DOHH2 (cell line): Measurements from ENCODE around the gene GFI1B.
"Not testable (repeated sequence)": the region's sequence is repeated elsewhere in the genome, so short reads cannot be mapped to it uniquely, and the experiment has no call there.

Experiments
- H3F3A ChIP-seq: fragments of 200-600 bp; sonication (generic), shearing (Covaris generic); 2 replicates; pipeline ENCODE4 v1.6.0; 2016; ENCODE audit warnings: antibody characterized with exemption, mild to moderate bottlenecking; ENCODE audit not compliant: control insufficient read depth, insufficient read depth
- H3K27ac ChIP-seq: fragments of 200-600 bp; sonication (generic); 2 replicates; pipeline ENCODE4 v1.5.1; 2014; ENCODE audit warnings: low read depth, mild to moderate bottlenecking, low read length, moderate library complexity
- H3K27me3 ChIP-seq: fragments of 200-600 bp; sonication (generic); 2 replicates; pipeline ENCODE4 v1.6.1; 2014; ENCODE audit warnings: mild to moderate bottlenecking, low read length, mixed read lengths; ENCODE audit not compliant: control insufficient read depth
- H3K36me3 ChIP-seq: fragments of 200-600 bp; sonication (generic); 2 replicates; pipeline ENCODE4 v1.6.1; 2014; ENCODE audit warnings: mild to moderate bottlenecking, low read length, moderate library complexity, mixed read lengths; ENCODE audit not compliant: control insufficient read depth
- H3K4me1 ChIP-seq: fragments of 200-600 bp; sonication (generic); 2 replicates; pipeline ENCODE4 v1.6.1; 2014; ENCODE audit warnings: mild to moderate bottlenecking, low read length, mixed read lengths; ENCODE audit not compliant: control insufficient read depth
- H3K4me2 ChIP-seq: fragments of 200-600 bp; sonication (generic); 2 replicates; pipeline ENCODE4 v1.6.0; 2014; ENCODE audit warnings: mild to moderate bottlenecking, low read length, moderate library complexity
- H3K4me3 ChIP-seq: fragments of 200-600 bp; sonication (generic); 2 replicates; pipeline ENCODE4 v1.5.1; 2014; ENCODE audit warnings: mild to moderate bottlenecking, low read length, mixed read lengths
- H3K79me2 ChIP-seq: fragments of 200-600 bp; sonication (generic); 2 replicates; pipeline ENCODE4 v1.6.1; 2014; ENCODE audit warnings: mild to moderate bottlenecking, low read length, mixed read lengths; ENCODE audit not compliant: control insufficient read depth
- H3K9me2 ChIP-seq: fragments of 200-600 bp; sonication (generic); replicated peaks from 2 replicates; pipeline ENCODE4 v1.6.1; 2014; ENCODE audit warnings: mild to moderate bottlenecking, low read length, mixed read lengths; ENCODE audit not compliant: control insufficient read depth
- H3K9me3 ChIP-seq: fragments of 200-600 bp; sonication (generic); 2 replicates; pipeline ENCODE4 v1.6.1; 2014; ENCODE audit warnings: antibody characterized with exemption, low read length, mixed read lengths; ENCODE audit not compliant: control insufficient read depth, insufficient read depth
- H4K20me1 ChIP-seq: fragments of 200-600 bp; sonication (generic); 2 replicates; pipeline ENCODE4 v1.6.0; 2014; ENCODE audit warnings: low read depth, mild to moderate bottlenecking, antibody characterized with exemption, low read length, moderate library complexity; ENCODE audit not compliant: control insufficient read depth, insufficient read depth
- EZH2phosphoT487 ChIP-seq: fragments of 200-600 bp; sonication (generic); IDR thresholded peaks from 2 replicates; pipeline ENCODE4 v1.6.1; 2017; ENCODE audit warnings: borderline replicate concordance, mild to moderate bottlenecking, antibody characterized with exemption, low read length, moderate library complexity, mixed read lengths
- TF ChIP-seq, protein P1 (sequence below): fragments of 200-600 bp; sonication (generic); IDR thresholded peaks from one replicate; pipeline ENCODE4 v1.5.1; 2014; ENCODE audit warnings: antibody characterized with exemption, mild to moderate bottlenecking, low read depth, low read length; ENCODE audit not compliant: poor library complexity, severe bottlenecking

The GFI1B gene

DNA sequence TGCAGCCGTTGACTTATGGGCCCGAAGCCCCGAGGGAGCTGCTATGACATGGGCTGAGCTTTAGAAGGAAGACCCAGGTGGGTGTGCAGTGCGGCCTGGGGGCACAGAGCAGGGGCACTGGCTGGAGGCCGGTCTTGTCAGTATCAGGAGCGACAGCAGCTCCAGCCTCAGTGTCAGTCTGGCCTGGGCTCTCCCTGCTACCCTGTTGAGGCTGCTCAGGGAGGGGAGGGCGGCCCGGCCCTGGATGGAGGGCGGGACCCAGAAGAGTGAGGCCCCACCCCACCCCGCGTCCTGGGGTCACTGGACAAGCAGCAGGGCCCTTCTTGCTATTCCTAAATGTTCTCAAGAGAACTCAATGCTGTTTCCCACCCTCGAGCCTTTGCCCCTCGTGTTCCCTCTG is 18.0 kb downstream of the GFI1B start:
- TF ChIP-seq, protein P1, sequence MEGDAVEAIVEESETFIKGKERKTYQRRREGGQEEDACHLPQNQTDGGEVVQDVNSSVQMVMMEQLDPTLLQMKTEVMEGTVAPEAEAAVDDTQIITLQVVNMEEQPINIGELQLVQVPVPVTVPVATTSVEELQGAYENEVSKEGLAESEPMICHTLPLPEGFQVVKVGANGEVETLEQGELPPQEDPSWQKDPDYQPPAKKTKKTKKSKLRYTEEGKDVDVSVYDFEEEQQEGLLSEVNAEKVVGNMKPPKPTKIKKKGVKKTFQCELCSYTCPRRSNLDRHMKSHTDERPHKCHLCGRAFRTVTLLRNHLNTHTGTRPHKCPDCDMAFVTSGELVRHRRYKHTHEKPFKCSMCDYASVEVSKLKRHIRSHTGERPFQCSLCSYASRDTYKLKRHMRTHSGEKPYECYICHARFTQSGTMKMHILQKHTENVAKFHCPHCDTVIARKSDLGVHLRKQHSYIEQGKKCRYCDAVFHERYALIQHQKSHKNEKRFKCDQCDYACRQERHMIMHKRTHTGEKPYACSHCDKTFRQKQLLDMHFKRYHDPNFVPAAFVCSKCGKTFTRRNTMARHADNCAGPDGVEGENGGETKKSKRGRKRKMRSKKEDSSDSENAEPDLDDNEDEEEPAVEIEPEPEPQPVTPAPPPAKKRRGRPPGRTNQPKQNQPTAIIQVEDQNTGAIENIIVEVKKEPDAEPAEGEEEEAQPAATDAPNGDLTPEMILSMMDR: no peak
- no peak for TF ChIP-seq EZH2phosphoT487
- no peaks in the 10 kb centered on the region for H3K9me3 ChIP-seq
- H3K27me3 ChIP-seq: peaks cover 25% of the 10 kb centered on the region
- H3K27ac ChIP-seq: no peak overlapping the region
- no peaks in the 10 kb centered on the region for H3K79me2 ChIP-seq
- no peaks in the 10 kb centered on the region for H3F3A ChIP-seq
- no peaks in the 10 kb centered on the region for H3K36me3 ChIP-seq
- H3K4me1 ChIP-seq: peaks cover 30% of the 10 kb centered on the region
- H3K9me2 ChIP-seq: no peaks in the 10 kb centered on the region
- no peak overlapping the region for H3K4me3 ChIP-seq
- H3K4me2 ChIP-seq: no peak overlapping the region
- no peaks in the 10 kb centered on the region for H4K20me1 ChIP-seq

DNA sequence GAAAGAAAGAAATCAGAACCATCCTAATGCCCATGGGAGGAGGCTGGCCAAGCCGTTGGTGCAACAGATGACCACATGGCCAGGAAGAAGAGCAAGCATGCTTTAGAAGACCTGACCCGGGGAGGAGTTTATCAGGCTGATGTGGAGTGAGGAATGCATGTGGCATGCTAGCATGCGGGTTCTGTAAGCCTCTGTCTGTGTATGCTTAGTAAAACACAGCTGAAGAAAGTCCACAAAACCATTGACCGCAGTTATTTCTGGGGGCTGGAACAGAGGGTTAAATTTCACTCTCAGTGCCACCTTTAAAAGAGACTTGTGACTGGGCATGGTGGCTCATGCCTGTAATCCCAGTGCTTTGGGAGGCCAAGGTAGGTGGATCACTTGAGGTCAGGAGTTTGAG is 19.1 kb downstream of the GFI1B start:
- H3K4me1 ChIP-seq: peaks cover 19% of the 10 kb centered on the region
- H3K9me2 ChIP-seq: no peaks in the 10 kb centered on the region
- H3K79me2 ChIP-seq: no peaks in the 10 kb centered on the region
- no peaks in the 10 kb centered on the region for H3F3A ChIP-seq
- H3K27ac ChIP-seq: no peak overlapping the region
- no peaks in the 10 kb centered on the region for H4K20me1 ChIP-seq
- no peak overlapping the region for H3K4me2 ChIP-seq
- no peaks in the 10 kb centered on the region for H3K36me3 ChIP-seq
- H3K27me3 ChIP-seq: peaks cover 32% of the 10 kb centered on the region
- no peak for TF ChIP-seq EZH2phosphoT487
- TF ChIP-seq, protein P1: no peak
- no peaks in the 10 kb centered on the region for H3K9me3 ChIP-seq
- H3K4me3 ChIP-seq: no peak overlapping the region

DNA sequence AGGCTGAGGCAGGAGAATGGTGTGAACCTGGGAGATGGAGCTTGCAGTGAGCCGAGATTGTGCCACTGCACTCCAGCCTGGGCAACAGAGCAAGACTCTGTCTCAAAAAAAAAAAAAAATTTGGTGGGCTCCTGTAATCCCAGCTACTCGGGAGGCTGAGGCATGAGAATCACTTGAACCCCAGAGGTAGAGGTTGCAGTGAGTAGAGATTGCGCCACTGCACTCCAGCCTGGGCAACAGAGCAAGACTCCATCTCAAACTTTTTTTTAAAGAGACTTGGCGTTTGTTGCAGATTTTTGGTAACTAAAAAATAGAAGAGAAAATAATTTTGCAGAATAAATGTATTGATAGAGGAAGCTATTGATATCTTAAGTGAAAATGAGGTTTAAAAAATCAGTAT is 19.7 kb downstream of the GFI1B start:
- not testable (repeated sequence) for H3K9me2 ChIP-seq, H3F3A ChIP-seq, H3K4me3 ChIP-seq, H3K36me3 ChIP-seq, H3K27ac ChIP-seq, H3K9me3 ChIP-seq, H3K4me2 ChIP-seq, H3K79me2 ChIP-seq, H4K20me1 ChIP-seq
- Histone ChIP-seq H3K27me3 (peaks cover 38% of the 10 kb centered on the region), H3K4me1 (peaks cover 18% of the 10 kb centered on the region)

DNA sequence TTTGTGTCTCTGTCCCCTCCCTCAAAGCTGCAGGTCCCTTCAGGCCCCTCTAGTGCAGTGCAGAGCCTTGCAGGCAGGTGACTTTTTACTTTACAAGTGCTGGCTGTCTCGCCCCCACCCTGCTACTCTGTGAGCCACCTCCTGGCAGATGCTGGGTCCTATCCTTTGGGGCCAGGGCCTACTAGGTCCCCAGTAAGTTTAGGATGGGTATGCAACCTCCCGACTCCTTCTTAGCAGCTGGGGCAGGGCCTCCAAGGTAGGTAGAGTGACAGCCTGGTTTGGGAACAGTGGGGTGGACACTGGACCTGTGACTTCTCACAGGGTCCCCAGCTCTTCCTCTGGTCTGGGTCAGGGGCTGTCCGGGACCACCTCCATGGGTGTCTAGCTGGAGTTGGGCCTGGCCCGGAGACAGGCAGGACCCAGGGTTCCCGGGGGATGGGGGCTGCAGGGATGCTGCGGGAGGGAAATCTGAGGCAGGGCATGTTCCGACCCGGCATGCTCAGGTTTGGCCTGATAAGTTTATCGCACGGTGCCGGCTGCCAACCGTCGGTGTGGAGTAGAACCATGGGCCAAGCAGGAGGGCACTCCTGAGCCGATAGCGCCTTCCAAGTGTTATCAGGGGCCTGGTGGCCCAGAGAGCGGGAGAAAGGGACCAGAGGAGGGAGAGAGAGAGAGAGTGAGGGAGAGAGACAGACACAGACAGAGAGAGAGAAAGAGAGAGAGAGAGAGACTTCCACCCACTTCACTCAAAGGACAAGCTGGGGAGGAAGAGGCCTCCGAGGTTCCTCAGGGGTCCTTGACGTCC is 20.5 kb downstream of the GFI1B start:
- TF ChIP-seq, protein P1: no peak
- TF ChIP-seq EZH2phosphoT487: no peak
- H3K4me2 ChIP-seq: no peak overlapping the region
- H3K27me3 ChIP-seq: peaks cover 39% of the 10 kb centered on the region
- no peaks in the 10 kb centered on the region for H3F3A ChIP-seq
- no peaks in the 10 kb centered on the region for H3K36me3 ChIP-seq
- H3K79me2 ChIP-seq: no peaks in the 10 kb centered on the region
- no peak overlapping the region for H3K4me3 ChIP-seq
- H3K27ac ChIP-seq: no peak overlapping the region
- no peaks in the 10 kb centered on the region for H3K9me3 ChIP-seq
- H3K4me1 ChIP-seq: peaks cover 13% of the 10 kb centered on the region
- no peaks in the 10 kb centered on the region for H4K20me1 ChIP-seq
- no peaks in the 10 kb centered on the region for H3K9me2 ChIP-seq
